Neuronal stem cell (in vitro differentiated cells): ENCODE data around the gene FAM161B.

Experiments used
- DNase-seq: peaks from one replicate; pipeline ENCODE4 v3.0.0-alpha.2; 2013; ENCODE audit warnings: low spot score
- H2AFZ ChIP-seq: one replicate; pipeline ENCODE4 v1.6.1; 2013; ENCODE audit warnings: mild to moderate bottlenecking, low read length, inconsistent platforms
- H2AK5ac ChIP-seq: 2 replicates; pipeline ENCODE4 v1.6.1; 2013; ENCODE audit warnings: low read depth, mild to moderate bottlenecking, inconsistent platforms, low read length, moderate library complexity, mixed read lengths
- H2BK120ac ChIP-seq: 2 replicates; pipeline ENCODE4 v1.6.1; 2013; ENCODE audit warnings: low read depth, mild to moderate bottlenecking, inconsistent platforms, low read length, moderate library complexity, mixed read lengths
- H2BK12ac ChIP-seq: one replicate; pipeline ENCODE4 v1.6.1; 2013; ENCODE audit warnings: low read length, inconsistent platforms
- H2BK15ac ChIP-seq: 2 replicates; pipeline ENCODE4 v1.6.1; 2013; ENCODE audit warnings: mild to moderate bottlenecking, low read length, inconsistent platforms, mixed read lengths
- H2BK5ac ChIP-seq: one replicate; pipeline ENCODE4 v1.6.1; 2013; ENCODE audit warnings: inconsistent platforms, mild to moderate bottlenecking, low read length, moderate library complexity
- H3K14ac ChIP-seq: one replicate; pipeline ENCODE4 v1.6.1; 2013; ENCODE audit warnings: low read length, inconsistent platforms
- H3K18ac ChIP-seq: 2 replicates; pipeline ENCODE4 v1.6.1; 2013; ENCODE audit warnings: low read length, inconsistent platforms
- H3K23ac ChIP-seq: 2 replicates; pipeline ENCODE4 v1.6.1; 2013; ENCODE audit warnings: low read depth, mild to moderate bottlenecking, mixed read lengths, low read length, inconsistent platforms; ENCODE audit not compliant: poor library complexity
- H3K27ac ChIP-seq: replicated peaks from 3 replicates; pipeline ENCODE4 v1.5.1; 2013; ENCODE audit warnings: low read length, inconsistent platforms
- H3K27me3 ChIP-seq, 3 experiments: 2 replicates each; pipeline ENCODE4 v1.6.1; 2013; ENCODE audit warnings: low read length in 3 of 3, mild to moderate bottlenecking in 2 of 3, inconsistent platforms in 1 of 3, low read depth in 1 of 3, mixed read lengths in 1 of 3, moderate library complexity in 1 of 3; ENCODE audit not compliant: control insufficient read depth in 3 of 3, insufficient read depth in 3 of 3
- H3K36me3 ChIP-seq, 2 donors: replicated peaks in 1 of 2; 2 replicates each; pipeline ENCODE4 v1.6.1; 2013; ENCODE audit warnings: low read length in 2 of 2; ENCODE audit not compliant: control insufficient read depth in 2 of 2, insufficient read depth in 2 of 2
- H3K4ac ChIP-seq: 2 replicates; pipeline ENCODE4 v1.6.1; 2013; ENCODE audit warnings: inconsistent platforms, mild to moderate bottlenecking, low read length, moderate library complexity
- H3K4me1 ChIP-seq, 2 donors: 1 replicate in 1 of 2; 2 replicates in 1 of 2; pipeline ENCODE4 v1.6.1; 2013; ENCODE audit warnings: low read length in 2 of 2, low read depth in 1 of 2; ENCODE audit not compliant: control insufficient read depth in 2 of 2, insufficient read depth in 1 of 2
- H3K4me2 ChIP-seq: one replicate; pipeline ENCODE4 v1.6.1; 2013; ENCODE audit warnings: mild to moderate bottlenecking, low read length, inconsistent platforms; ENCODE audit not compliant: insufficient read depth, poor library complexity, severe bottlenecking
- H3K4me3 ChIP-seq, 2 donors: 2 replicates each; pipeline ENCODE4 v1.5.1; 2013; ENCODE audit warnings: low read length in 2 of 2, mild to moderate bottlenecking in 2 of 2, inconsistent platforms in 1 of 2, moderate library complexity in 1 of 2
- H3K79me1 ChIP-seq: one replicate; pipeline ENCODE4 v1.6.1; 2013; ENCODE audit warnings: low read depth, mild to moderate bottlenecking, inconsistent platforms, low read length, moderate library complexity
- H3K9ac ChIP-seq: one replicate; pipeline ENCODE4 v1.6.1; 2013; ENCODE audit warnings: mild to moderate bottlenecking, low read depth, low read length, inconsistent platforms; ENCODE audit not compliant: poor library complexity
- H3K9me3 ChIP-seq, 2 donors: replicated peaks in 1 of 2; 2 replicates each; pipeline versions ENCODE3 to v1.6.1; 2013; ENCODE audit warnings: low read length in 2 of 2, mild to moderate bottlenecking in 2 of 2, inconsistent platforms in 1 of 2, low read depth in 1 of 2, mixed read lengths in 1 of 2, moderate library complexity in 1 of 2; ENCODE audit not compliant: control insufficient read depth in 2 of 2, insufficient read depth in 1 of 2
- H4K8ac ChIP-seq: one replicate; pipeline ENCODE4 v1.6.1; 2013; ENCODE audit warnings: low read depth, mild to moderate bottlenecking, inconsistent platforms, low read length, moderate library complexity
- H4K91ac ChIP-seq: one replicate; pipeline ENCODE4 v1.6.1; 2013; ENCODE audit warnings: low read length, low read depth, mild to moderate bottlenecking, inconsistent platforms; ENCODE audit not compliant: poor library complexity
- WGBS, 2 donors: extraction: QIAGEN DNeasy Blood & Tissue Kit; methylation state at CpG; one replicate each; pipeline ENCODE4 v1.1.7; 2013; ENCODE audit warnings: missing lambda C conversion rate in 2 of 2, mixed read lengths in 1 of 2; ENCODE audit not compliant: insufficient read length in 2 of 2, insufficient replicate concordance in 1 of 2; ENCODE audit errors: extremely low coverage in 2 of 2; 5-methylcytosine and 5-hydroxymethylcytosine counted together

FAM161B gene

GRCh38 chr14:73937012-73937411 lies 12.9 kb downstream of the FAM161B start:
- no peak overlapping the region for H4K8ac ChIP-seq
- no peak overlapping the region for H3K23ac ChIP-seq
- H3K4ac ChIP-seq = no peak overlapping the region
- H2AK5ac ChIP-seq = no peak overlapping the region
- peaks cover 5 to 54% of the 10 kb centered on the region in 2 donors for H3K36me3 ChIP-seq
- H3K4me3 ChIP-seq = no peak overlapping the region
- H2BK120ac ChIP-seq = no peak overlapping the region
- H3K4me1 ChIP-seq = peaks cover 0 to 2% of the 10 kb centered on the region in 2 donors
- no peak overlapping the region for H2AFZ ChIP-seq
- H3K79me1 ChIP-seq = no peaks in the 10 kb centered on the region
- DNase-seq = no peak
- H3K18ac ChIP-seq = no peak overlapping the region
- H3K27ac ChIP-seq = no peak overlapping the region
- no peak overlapping the region for H3K4me2 ChIP-seq
- no peaks in the 10 kb centered on the region for H3K9me3 ChIP-seq
- no peak overlapping the region for H3K14ac ChIP-seq
- no peak overlapping the region for H2BK15ac ChIP-seq
- H3K27me3 ChIP-seq = no peaks in the 10 kb centered on the region
- no peak overlapping the region for H2BK5ac ChIP-seq
- H3K9ac ChIP-seq = no peak overlapping the region
- H4K91ac ChIP-seq = no peak overlapping the region
- H2BK12ac ChIP-seq = no peak overlapping the region
- no CpG with 5 or more reads among the region's 2 CpGs for WGBS, 2 donors

GRCh38 chr14:73936548-73936947 lies 13.3 kb downstream of the FAM161B start:
- Histone ChIP-seq H3K79me1 (no peaks in the 10 kb centered on the region), H3K23ac (no peak overlapping the region), H3K18ac (no peak overlapping the region), H3K27me3 (no peaks in the 10 kb centered on the region), H2BK12ac (no peak overlapping the region), H2AFZ (no peak overlapping the region), H4K8ac (no peak overlapping the region), H3K4me3 (no peak overlapping the region), H3K9me3 (no peaks in the 10 kb centered on the region), H3K9ac (no peak overlapping the region), H2BK15ac (no peak overlapping the region), H2BK120ac (no peak overlapping the region), H3K4ac (no peak overlapping the region), H4K91ac (no peak overlapping the region), H2BK5ac (no peak overlapping the region), H3K4me1 (peaks cover 0 to 2% of the 10 kb centered on the region in 2 donors), H2AK5ac (no peak overlapping the region), H3K14ac (no peak overlapping the region), H3K36me3 (peaks cover 10 to 58% of the 10 kb centered on the region in 2 donors), H3K4me2 (no peak overlapping the region), H3K27ac (no peak overlapping the region)
- no CpG with 5 or more reads among the region's 1 CpG for WGBS, 2 donors
- DNase-seq = no peak

DNA sequence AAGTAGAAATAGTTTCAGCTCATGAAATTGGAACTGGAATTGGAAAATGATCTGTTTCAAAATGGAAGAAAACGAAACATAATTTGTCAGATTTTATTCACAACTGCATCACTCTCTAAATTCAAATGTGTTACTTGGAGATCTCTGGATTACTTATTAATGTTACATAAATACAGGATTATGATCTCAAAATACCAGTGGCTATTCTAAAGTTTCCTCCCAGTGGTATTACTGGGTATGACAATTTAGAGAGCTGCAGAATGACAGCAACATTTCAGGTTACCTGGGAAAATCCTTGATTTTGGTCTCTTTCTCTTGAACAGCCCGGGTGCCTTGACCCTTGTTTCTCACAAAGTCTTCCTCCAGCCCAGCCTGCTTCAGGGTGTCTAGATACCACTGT lies 14.2 kb downstream of the FAM161B start:
- no peaks in the 10 kb centered on the region for H3K27me3 ChIP-seq
- H3K18ac ChIP-seq = no peak overlapping the region
- WGBS, 2 donors = no CpG with 5 or more reads among the region's 2 CpGs
- H3K4me3 ChIP-seq = no peak overlapping the region
- H3K79me1 ChIP-seq = no peaks in the 10 kb centered on the region
- H3K27ac ChIP-seq = no peak overlapping the region
- no peak for DNase-seq
- no peak overlapping the region for H2AFZ ChIP-seq
- H3K9me3 ChIP-seq = no peaks in the 10 kb centered on the region
- no peak overlapping the region for H2BK12ac ChIP-seq
- H2BK15ac ChIP-seq = no peak overlapping the region
- no peak overlapping the region for H3K4me2 ChIP-seq
- H3K9ac ChIP-seq = no peak overlapping the region
- peaks cover 0 to 2% of the 10 kb centered on the region in 2 donors for H3K4me1 ChIP-seq
- H2BK120ac ChIP-seq = no peak overlapping the region
- H3K14ac ChIP-seq = no peak overlapping the region
- H4K91ac ChIP-seq = no peak overlapping the region
- H3K4ac ChIP-seq = no peak overlapping the region
- H4K8ac ChIP-seq = no peak overlapping the region
- H2AK5ac ChIP-seq = no peak overlapping the region
- H3K23ac ChIP-seq = no peak overlapping the region
- H2BK5ac ChIP-seq = no peak overlapping the region
- H3K36me3 ChIP-seq = peaks cover 15 to 67% of the 10 kb centered on the region in 2 donors

DNA sequence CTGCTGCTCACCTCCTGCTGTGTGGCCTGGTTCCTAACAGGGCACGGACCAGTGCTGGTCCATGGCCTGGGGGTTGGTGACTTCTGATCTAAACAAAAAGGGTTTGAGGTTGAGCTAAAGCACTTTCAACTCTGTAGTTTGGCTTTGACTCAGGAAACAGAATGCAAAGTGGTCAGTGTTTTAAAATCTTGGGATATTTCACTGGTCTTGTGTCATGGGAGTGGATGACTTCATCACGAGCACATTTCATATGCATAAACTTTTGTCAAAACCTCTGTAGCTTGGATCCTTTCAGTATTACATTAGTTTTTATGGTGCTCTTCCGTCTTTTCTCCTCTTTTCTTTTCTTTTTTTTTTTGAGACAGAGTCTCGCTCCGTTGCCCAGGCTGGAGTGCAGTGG lies 25.6 kb downstream of the FAM161B start:
- H2BK15ac ChIP-seq = no peak overlapping the region
- no peaks in the 10 kb centered on the region for H3K27me3 ChIP-seq
- H2BK5ac ChIP-seq = no peak overlapping the region
- H3K18ac ChIP-seq = no peak overlapping the region
- H3K36me3 ChIP-seq = peaks cover 35 to 100% of the 10 kb centered on the region in 2 donors
- H3K79me1 ChIP-seq = peaks cover 2% of the 10 kb centered on the region
- no peak overlapping the region for H3K9ac ChIP-seq
- no peak overlapping the region for H3K27ac ChIP-seq
- no peak overlapping the region for H2BK120ac ChIP-seq
- H2BK12ac ChIP-seq = no peak overlapping the region
- H3K14ac ChIP-seq = no peak overlapping the region
- no peak overlapping the region for H3K4me2 ChIP-seq
- H2AK5ac ChIP-seq = no peak overlapping the region
- no peak overlapping the region for H4K91ac ChIP-seq
- WGBS, 2 donors = no CpG with 5 or more reads among the region's 5 CpGs
- no peak overlapping the region for H4K8ac ChIP-seq
- DNase-seq = no peak
- no peak overlapping the region for H2AFZ ChIP-seq
- H3K4me3 ChIP-seq = no peak overlapping the region
- no peak overlapping the region for H3K4ac ChIP-seq
- H3K4me1 ChIP-seq = no peaks in the 10 kb centered on the region
- H3K9me3 ChIP-seq = no peaks in the 10 kb centered on the region
- no peak overlapping the region for H3K23ac ChIP-seq
